Smooth muscle cell (in vitro differentiated cells): ENCODE results near the gene GPR137B. TPM values are rescaled to one million over a fixed set of nuclear protein-coding genes. Genes with fewer than 3 reads are reported as not detected.

Experiments
- DNase-seq: peaks from one replicate; lab custom pipeline; 2025; ENCODE audit not compliant: unreplicated experiment; lab: John Stamatoyannopoulos, UW
- H2AFZ ChIP-seq: fragments of 200-600 bp; sonication (generic); 2 replicates; pipeline ENCODE4 v1.6.0; 2016; ENCODE audit warnings: antibody characterized with exemption, low read depth, mild to moderate bottlenecking
- H3F3A ChIP-seq: fragments of 200-600 bp; sonication (generic); 2 replicates; pipeline ENCODE4 v1.6.0; 2017; ENCODE audit warnings: antibody characterized with exemption, low read depth
- H3K27ac ChIP-seq: fragments of 200-600 bp; sonication (generic); 2 replicates; pipeline ENCODE4 v1.5.1; 2016; ENCODE audit warnings: low read depth, mild to moderate bottlenecking
- H3K27me3 ChIP-seq: fragments of 200-600 bp; sonication (generic); 2 replicates; pipeline ENCODE4 v1.6.1; 2016; ENCODE audit warnings: low read depth, mild to moderate bottlenecking
- H3K36me3 ChIP-seq: fragments of 200-600 bp; sonication (generic); 2 replicates; pipeline ENCODE4 v1.5.1; 2016; ENCODE audit warnings: low read depth
- H3K4me1 ChIP-seq: fragments of 200-600 bp; sonication (generic); 2 replicates; pipeline ENCODE4 v1.5.1; 2016; ENCODE audit warnings: low read depth
- H3K4me2 ChIP-seq: fragments of 200-600 bp; sonication (generic); 2 replicates; pipeline ENCODE4 v1.6.0; 2016; ENCODE audit warnings: mild to moderate bottlenecking
- H3K4me3 ChIP-seq: fragments of 200-600 bp; sonication (generic); 2 replicates; pipeline ENCODE4 v1.5.1; 2016; ENCODE audit warnings: mild to moderate bottlenecking
- H3K79me2 ChIP-seq: fragments of 200-600 bp; sonication (generic); 2 replicates; pipeline ENCODE4 v1.6.0; 2016; ENCODE audit warnings: low read depth, mild to moderate bottlenecking
- H3K9ac ChIP-seq: fragments of 200-600 bp; sonication (generic); 2 replicates; pipeline ENCODE4 v1.6.0; 2016; ENCODE audit warnings: low read depth
- H3K9me3 ChIP-seq: fragments of 200-600 bp; sonication (generic); replicated peaks from 2 replicates; pipeline ENCODE4 v1.5.1; 2016; ENCODE audit warnings: low read depth
- H4K20me1 ChIP-seq: fragments of 200-600 bp; sonication (generic); 2 replicates; pipeline ENCODE4 v1.6.0; 2016; ENCODE audit warnings: low read depth
- CTCF ChIP-seq: fragments of 200-600 bp; sonication (generic); IDR thresholded peaks from 2 replicates; pipeline ENCODE4 v1.5.1; 2017; ENCODE audit warnings: borderline replicate concordance, mild to moderate bottlenecking, antibody characterized with exemption; ENCODE audit not compliant: insufficient read depth, poor library complexity, severe bottlenecking
- WGBS: methylation state at CpG from one replicate; pipeline ENCODE4 v1.1.7; 2016; ENCODE audit warnings: low lambda C conversion rate; 5-methylcytosine and 5-hydroxymethylcytosine counted together
- polyA plus RNA-seq: library from polyadenylated mRNA; unstranded; fragments of >200 nt; fragmentation: Nextera tagmentation; extraction: Ambion mirVana; gene quantifications from 2 replicates; pipeline ENCODE4 v1.2.1, GENCODE V29; 2016
- total RNA-seq: library from RNA; depleted of rRNA; stranded (reverse); fragments of >200 nt; gene quantifications from 2 replicates; pipeline ENCODE4 v1.2.3, GENCODE V29; 2014

Gene GPR137B
- total and polyA plus RNA-seq, 2 experiments from 2014 or later = 16.2 to 17.7 TPM

- Histone ChIP-seq H3K9me3 (no peaks in the 10 kb centered on the region), H3K27me3 (no peaks in the 10 kb centered on the region), H3K9ac (no peak overlapping the region), H2AFZ (no peak overlapping the region), H3K4me3 (no peak overlapping the region), H3K4me2 (no peak overlapping the region), H3F3A (no peaks in the 10 kb centered on the region), H4K20me1 (peaks cover 92% of the 10 kb centered on the region), H3K36me3 (no peaks in the 10 kb centered on the region), H3K79me2 (peaks cover 6% of the 10 kb centered on the region), H3K4me1 (peaks cover 7% of the 10 kb centered on the region), H3K27ac (no peak overlapping the region)
- no peak for TF ChIP-seq CTCF
- no peak for DNase-seq
- 90% methylated on average over 17 of the region's 17 CpGs for WGBS
Observed at GRCh38 chr1:236147521-236148469, 5.5 kb downstream of the GPR137B start.

GRCh38 chr1:236148470-236148845, 6.1 kb downstream of the GPR137B start:
- Histone ChIP-seq H3K27me3 (no peaks in the 10 kb centered on the region), H3K79me2 (peaks cover 6% of the 10 kb centered on the region), H3K4me1 (peaks cover 4% of the 10 kb centered on the region), H3K9ac (no peak overlapping the region), H4K20me1 (peaks cover 98% of the 10 kb centered on the region), H3K4me2 (no peak overlapping the region), H3F3A (no peaks in the 10 kb centered on the region), H3K4me3 (no peak overlapping the region), H3K36me3 (no peaks in the 10 kb centered on the region), H2AFZ (no peak overlapping the region), H3K27ac (no peak overlapping the region), H3K9me3 (no peaks in the 10 kb centered on the region)
- 94% methylated on average over 8 of the region's 8 CpGs for WGBS
- TF ChIP-seq CTCF = no peak
- DNase-seq = no peak

- no peaks in the 10 kb centered on the region for H3K27me3 ChIP-seq
- H3F3A ChIP-seq = no peaks in the 10 kb centered on the region
- H3K4me2 ChIP-seq = no peak overlapping the region
- no peaks in the 10 kb centered on the region for H3K4me1 ChIP-seq
- TF ChIP-seq CTCF = no peak
- no peak overlapping the region for H3K9ac ChIP-seq
- H3K36me3 ChIP-seq = no peaks in the 10 kb centered on the region
- DNase-seq = no peak
- no peak overlapping the region for H3K4me3 ChIP-seq
- H2AFZ ChIP-seq = no peak overlapping the region
- WGBS = 88% methylated on average over 18 of the region's 18 CpGs
- peaks cover 98% of the 10 kb centered on the region for H4K20me1 ChIP-seq
- peaks cover 6% of the 10 kb centered on the region for H3K79me2 ChIP-seq
- no peaks in the 10 kb centered on the region for H3K9me3 ChIP-seq
- H3K27ac ChIP-seq = no peak overlapping the region
Observed at GRCh38 chr1:236149003-236149595, 6.8 kb downstream of the GPR137B start.
